Sigmoid colon (tissue), 3 donors: ENCODE results near the gene ZFPM1.

Source experiments
- CTCF ChIP-seq, 4 experiments: fragments of 450-650 bp in 3 of 4; fragments of 200-600 bp in 1 of 4; IDR thresholded peaks; one replicate each; pipeline ENCODE4 v1.5.1; 2016 to 2019; ENCODE audit warnings: antibody characterized with exemption in 4 of 4, mild to moderate bottlenecking in 3 of 4, moderate library complexity in 2 of 4
- POLR2A ChIP-seq, 2 donors: fragments of 450-650 bp; IDR thresholded peaks; one replicate each; pipeline ENCODE4 v1.6.1; 2016; ENCODE audit warnings: antibody characterized with exemption in 2 of 2, mild to moderate bottlenecking in 2 of 2, moderate library complexity in 2 of 2

- TF ChIP-seq CTCF (IDR thresholded peaks at IDR 0.05): no peak
- no peak for TF ChIP-seq POLR2A (IDR thresholded peaks at IDR 0.05)
Measured at GRCh38 chr16:88523309-88524161, 70.5 kb downstream of the ZFPM1 start.
